Head of caudate nucleus (tissue), 42 donors: Measurements from ENCODE around the gene CCL18.
"Not testable (repeated sequence)": the region's sequence is repeated elsewhere in the genome, so short reads cannot be mapped to it uniquely, and the experiment has no call there.

Experiments
- DNase-seq, 42 donors: peaks; one replicate each; pipeline versions ENCODE4 v3.0.0 to v3.0.0-alpha.2; 2020 to 2021; ENCODE audit warnings: mixed read lengths in 7 of 42
- intact Hi-C: fragments of 100-400 bp; cut with DNase I; formaldehyde crosslinking; loops from one replicate; pipeline ENCODE4 v1.15.0; 2022

The CCL18 gene

GRCh38 chr17:36068524-36068923 is 4.5 kb downstream of the CCL18 start:
- intact Hi-C loops = no loop called here
- DNase-seq = no peak

DNA sequence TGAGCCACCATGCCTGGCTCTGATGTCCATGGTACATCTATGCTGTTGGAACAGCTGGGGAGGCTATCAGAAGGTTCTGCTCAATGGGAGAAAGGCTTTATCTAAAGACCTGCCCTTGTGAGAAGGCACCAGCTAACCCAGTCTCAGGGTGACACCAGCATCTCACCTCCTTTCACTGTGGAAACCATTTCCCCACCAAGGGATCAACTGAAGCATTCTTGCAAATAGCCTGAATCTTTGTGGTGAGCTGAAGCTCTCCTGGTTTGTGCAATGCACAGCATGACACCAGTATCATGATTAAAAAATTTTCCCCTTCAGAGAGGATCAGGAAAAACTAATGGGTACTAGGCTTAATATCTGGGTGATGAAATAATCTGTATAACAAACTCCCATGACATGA is 5.1 kb downstream of the CCL18 start:
- intact Hi-C loops = no loop called here
- DNase-seq = no peak

DNA sequence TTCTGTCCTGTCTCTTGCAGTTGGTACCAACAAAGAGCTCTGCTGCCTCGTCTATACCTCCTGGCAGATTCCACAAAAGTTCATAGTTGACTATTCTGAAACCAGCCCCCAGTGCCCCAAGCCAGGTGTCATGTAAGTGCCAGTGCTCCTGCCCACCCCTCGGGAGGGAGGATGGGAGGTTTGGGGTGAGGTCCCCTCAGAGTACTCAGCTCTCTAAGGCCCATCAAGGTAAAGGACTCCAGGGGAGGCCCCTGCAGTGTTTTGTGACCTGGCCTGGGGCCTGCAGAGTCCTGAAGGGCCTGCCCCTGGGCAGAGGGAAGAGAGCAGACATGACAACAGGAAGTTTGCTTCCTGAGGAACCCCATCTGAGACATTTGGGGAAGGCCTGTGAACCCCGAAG is 6.4 kb downstream of the CCL18 start:
- intact Hi-C loops = no loop called here
- no peak for DNase-seq

DNA sequence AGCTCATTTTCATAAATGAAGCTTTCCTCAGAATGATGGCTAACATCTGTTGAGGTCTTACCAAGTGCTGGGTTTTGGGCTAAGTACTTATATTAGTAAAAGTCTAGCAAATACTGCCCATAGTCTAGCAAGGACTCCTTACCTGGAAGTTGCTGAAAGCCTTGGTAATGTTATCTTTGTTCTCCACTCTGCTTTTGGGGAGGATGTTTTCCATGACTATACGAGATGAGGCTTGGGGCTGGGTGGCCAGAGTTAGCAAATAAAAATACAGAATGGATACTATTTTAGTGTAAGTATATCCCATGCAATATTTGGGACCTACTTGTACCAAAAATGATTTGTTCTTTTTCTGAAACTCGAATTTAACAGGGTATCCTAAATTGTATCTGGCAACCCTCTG is 7.7 kb downstream of the CCL18 start:
- no peak for DNase-seq
- intact Hi-C loops = no loop called here

GRCh38 chr17:36072431-36073121 is 8.5 kb downstream of the CCL18 start:
- peak in 29 of 42 donors; percentile 4 to 79 (median 44) for DNase-seq
- intact Hi-C loops = no loop called here

DNA sequence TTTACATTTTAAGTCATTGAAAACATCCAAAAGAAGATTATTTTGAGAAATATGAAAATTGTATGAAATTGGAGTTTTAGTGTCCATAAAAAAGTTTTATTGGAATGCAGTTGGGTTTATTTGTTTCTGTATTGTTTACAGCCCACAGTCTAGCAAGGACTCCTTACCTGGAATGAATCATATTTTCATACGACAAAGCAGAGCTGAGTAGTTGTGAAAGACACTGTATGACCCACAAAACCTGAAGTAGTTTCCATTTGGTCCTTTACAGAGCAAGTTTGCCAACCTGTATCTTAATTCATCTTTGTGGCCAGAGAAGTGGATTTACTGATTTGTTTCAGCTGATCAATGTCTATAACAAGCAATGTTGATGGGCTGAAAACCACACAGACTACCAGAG is 10.3 kb downstream of the CCL18 start:
- DNase-seq = no peak
- intact Hi-C loops = no loop called here

DNA sequence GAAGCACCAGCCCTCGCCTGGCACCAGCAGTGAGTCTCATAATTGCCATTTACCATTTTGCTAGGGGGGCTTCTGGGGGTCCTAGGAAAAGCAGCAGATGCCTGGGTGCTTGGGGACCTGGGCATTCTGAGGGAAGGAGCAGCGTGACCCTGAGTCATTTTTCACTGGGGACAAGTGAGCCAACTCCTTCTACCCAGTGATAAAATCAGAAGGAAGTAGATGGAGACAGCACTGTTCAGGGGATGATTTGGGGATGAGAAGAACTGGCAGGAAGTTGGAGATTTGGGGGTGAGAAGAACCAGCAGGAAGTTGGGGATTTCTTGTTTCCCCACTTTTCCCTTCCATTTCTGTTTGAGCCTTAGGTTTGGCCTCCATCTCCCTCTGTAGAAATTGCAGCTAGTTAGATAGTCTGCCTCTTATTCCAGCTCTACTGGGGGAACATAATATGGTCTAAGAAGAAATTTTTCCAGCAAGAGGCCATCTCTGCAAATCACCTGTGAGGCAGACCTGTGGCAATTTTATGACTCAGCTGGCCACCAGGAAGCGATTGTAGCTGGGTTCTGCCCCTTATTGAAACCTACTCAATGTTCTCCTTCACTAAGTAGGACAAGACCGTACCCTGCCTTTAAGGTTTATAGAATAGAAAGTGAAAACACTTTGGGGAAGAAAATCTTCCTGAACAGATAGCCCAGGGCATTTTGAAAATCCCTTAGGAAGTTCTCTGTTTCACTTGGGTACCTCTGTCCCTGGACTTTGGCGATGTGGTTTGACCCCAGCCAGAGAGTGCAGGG is 17.8 kb downstream of the CCL18 start:
- DNase-seq, intact Hi-C loops: not testable (repeated sequence)

GRCh38 chr17:36082482-36083120 is 18.5 kb downstream of the CCL18 start:
- intact Hi-C loops, DNase-seq: not testable (repeated sequence)

- DNase-seq, intact Hi-C loops: not testable (repeated sequence)
Observed at GRCh38 chr17:36083691-36084090, 19.6 kb downstream of the CCL18 start.

DNA sequence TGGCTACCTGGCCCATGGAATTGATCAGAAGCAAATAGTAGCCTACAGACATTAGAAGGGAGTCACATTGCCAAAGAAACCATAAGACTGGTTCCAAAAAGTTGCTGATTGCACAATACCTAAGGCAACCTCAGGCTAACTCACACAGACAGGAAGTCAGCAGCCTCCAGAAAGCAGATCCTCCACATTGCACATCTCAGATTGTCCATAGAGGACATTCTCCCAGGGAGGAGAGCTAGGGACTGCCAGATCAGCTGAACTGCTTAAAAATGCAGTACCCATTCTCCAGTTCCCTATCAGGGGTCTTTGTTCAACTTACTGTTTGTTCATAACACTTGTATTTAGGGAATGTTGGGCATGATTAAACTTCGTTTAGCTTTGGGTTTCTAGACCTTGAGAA is 21.7 kb downstream of the CCL18 start:
- intact Hi-C loops = no loop called here
- DNase-seq = peak in 1 of 42 donors; percentile 6

- intact Hi-C loops = no loop called here
- no peak for DNase-seq
Observed at GRCh38 chr17:36086791-36087190, 22.7 kb downstream of the CCL18 start.

DNA sequence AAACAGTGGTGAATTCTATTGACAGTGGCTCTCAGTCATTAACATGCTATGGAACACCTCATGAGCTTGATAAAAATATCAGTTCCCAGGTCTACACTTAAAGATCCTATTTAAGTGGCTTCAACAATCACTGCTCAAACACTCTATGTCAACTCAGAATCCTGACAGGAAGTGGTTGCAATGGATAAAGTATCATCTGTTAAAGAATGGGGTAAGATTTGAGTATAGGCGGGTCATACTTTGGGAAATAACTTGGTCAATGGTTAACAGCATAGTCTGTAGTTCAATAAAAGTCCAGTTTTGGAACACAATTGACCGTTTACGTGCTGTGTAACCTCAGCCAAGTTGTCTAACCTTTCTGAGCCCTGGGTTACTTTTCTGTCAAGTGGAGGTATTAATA is 23.4 kb downstream of the CCL18 start:
- DNase-seq, intact Hi-C loops: not testable (repeated sequence)

GRCh38 chr17:36087897-36088572 is 24.0 kb downstream of the CCL18 start:
- DNase-seq, intact Hi-C loops: not testable (repeated sequence)

- intact Hi-C loops = no loop called here
- DNase-seq = no peak
Observed at GRCh38 chr17:36088670-36089338, 24.7 kb downstream of the CCL18 start.

- intact Hi-C loops = no loop called here
- no peak for DNase-seq
Observed at GRCh38 chr17:36089339-36089865, 25.3 kb downstream of the CCL18 start.

GRCh38 chr17:36089888-36090836 is 26.1 kb downstream of the CCL18 start, which contains the start of gene CCL3:
Gene CCL3 (minus strand): TSS chr17:36090143. CDS start chr17:36090058, 85 bp downstream.
- DNase-seq = peak in 12 of 42 donors; percentile 5 to 56 (median 20)
- intact Hi-C loops = no loop called here

DNA sequence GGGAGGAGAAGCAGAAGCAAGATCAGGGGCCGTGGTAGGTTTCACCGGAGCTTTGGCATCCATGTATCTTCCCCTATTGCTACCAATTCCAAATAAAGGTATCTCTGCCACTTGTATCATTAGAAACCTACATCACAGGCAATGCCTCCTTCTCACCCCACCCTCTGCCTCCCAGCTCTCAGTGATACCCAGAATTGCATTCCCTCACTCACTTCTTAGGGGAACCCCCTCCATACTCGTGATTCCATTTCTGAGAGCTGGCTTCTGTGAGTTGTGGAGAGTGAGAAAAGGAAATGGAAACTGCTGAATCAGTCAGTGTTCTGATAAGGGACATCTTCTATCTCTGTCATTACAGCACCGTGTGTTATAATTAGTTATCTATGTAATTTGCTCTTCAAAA is 28.2 kb downstream of the CCL18 start:
- DNase-seq = no peak
- intact Hi-C loops = no loop called here

GRCh38 chr17:36092715-36093114 is 28.6 kb downstream of the CCL18 start:
- DNase-seq, intact Hi-C loops: not testable (repeated sequence)
